Peyer's patch (tissue), 4 donors: ENCODE data around the gene PIGN.

Source experiments
- POLR2A ChIP-seq, 2 donors: fragments of 450-650 bp; IDR thresholded peaks; one replicate each; pipeline ENCODE4 v1.5.1; 2017; ENCODE audit warnings: antibody characterized with exemption in 2 of 2, mild to moderate bottlenecking in 2 of 2, moderate library complexity in 2 of 2
- TF ChIP-seq, protein P1 (sequence below), 6 experiments: fragments of 450-650 bp in 4 of 6; fragments of 200-600 bp in 2 of 6; sonication (generic) in 1 of 6; IDR thresholded peaks; one replicate each; pipeline ENCODE4 v1.5.1; 2017 to 2019; ENCODE audit warnings: antibody characterized with exemption in 6 of 6, mild to moderate bottlenecking in 3 of 6, moderate library complexity in 1 of 6

DNA sequence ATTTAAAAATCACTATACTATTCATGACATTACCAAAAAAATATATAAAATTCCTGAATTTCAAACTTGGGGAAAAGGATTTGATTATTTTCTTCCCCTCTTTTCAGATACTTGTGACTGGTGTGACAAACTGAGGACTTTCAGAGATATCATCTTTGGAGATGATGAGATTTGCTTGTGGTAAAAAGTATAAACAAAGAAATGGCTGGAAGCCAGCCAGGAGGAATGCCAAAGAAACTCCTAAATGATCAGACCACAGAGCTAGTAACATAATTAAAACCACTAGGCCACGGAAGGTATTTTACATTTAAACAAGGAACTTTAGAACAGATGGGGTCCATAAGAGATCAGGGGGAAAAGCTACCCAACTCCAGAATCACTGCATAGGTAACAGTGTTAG lies 58.7 kb downstream of the PIGN start:
- TF ChIP-seq, protein P1, sequence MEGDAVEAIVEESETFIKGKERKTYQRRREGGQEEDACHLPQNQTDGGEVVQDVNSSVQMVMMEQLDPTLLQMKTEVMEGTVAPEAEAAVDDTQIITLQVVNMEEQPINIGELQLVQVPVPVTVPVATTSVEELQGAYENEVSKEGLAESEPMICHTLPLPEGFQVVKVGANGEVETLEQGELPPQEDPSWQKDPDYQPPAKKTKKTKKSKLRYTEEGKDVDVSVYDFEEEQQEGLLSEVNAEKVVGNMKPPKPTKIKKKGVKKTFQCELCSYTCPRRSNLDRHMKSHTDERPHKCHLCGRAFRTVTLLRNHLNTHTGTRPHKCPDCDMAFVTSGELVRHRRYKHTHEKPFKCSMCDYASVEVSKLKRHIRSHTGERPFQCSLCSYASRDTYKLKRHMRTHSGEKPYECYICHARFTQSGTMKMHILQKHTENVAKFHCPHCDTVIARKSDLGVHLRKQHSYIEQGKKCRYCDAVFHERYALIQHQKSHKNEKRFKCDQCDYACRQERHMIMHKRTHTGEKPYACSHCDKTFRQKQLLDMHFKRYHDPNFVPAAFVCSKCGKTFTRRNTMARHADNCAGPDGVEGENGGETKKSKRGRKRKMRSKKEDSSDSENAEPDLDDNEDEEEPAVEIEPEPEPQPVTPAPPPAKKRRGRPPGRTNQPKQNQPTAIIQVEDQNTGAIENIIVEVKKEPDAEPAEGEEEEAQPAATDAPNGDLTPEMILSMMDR (IDR thresholded peaks at IDR 0.05) = no peak
- TF ChIP-seq POLR2A (IDR thresholded peaks at IDR 0.05) = no peak
